ENCODE data around the gene PIP5K1B. TPM values are rescaled to one million over a fixed set of nuclear protein-coding genes. Genes with fewer than 3 reads are reported as not detected.

Gene PIP5K1B
- total and polyA plus RNA-seq, 2 donors (not counting 3 experiments of a cell fraction or from before 2014, with no cell fraction given), result 0.27 TPM; not detected in 1

- dilution Hi-C loops (cut with MboI; ENCODE audit: extremely low pct_ligation_motif_present, low sequenced_read_pairs), result no loop called here
- H2AFZ ChIP-seq (ENCODE audit: low read depth, low read length), result no peak overlapping the region
- no peaks in the 10 kb centered on the region for H3K4me1 ChIP-seq (ENCODE audit: control insufficient read depth, extremely low read depth, insufficient read depth, low read length)
- intact Hi-C loops (cut with micrococcal nuclease), result no loop called here
- FAIRE-seq (no peak), DNase-seq (ENCODE audit: low read depth, low spot score) (no peak)
- no peak overlapping the region for H3K4me3 ChIP-seq (replicated peaks in 1 of 3; ENCODE audit: insufficient read depth in 1 of 3, low read depth in 1 of 3, low read length in 3 of 3)
- TF ChIP-seq FOS (IDR thresholded peaks at IDR 0.05; ENCODE audit: borderline replicate concordance, insufficient read depth, low read length), result no peak
- no peak for TF ChIP-seq POLR2AphosphoS5 (IDR thresholded peaks at IDR 0.05; ENCODE audit: insufficient read depth, low read depth, low read length)
- TF ChIP-seq EZH2 (IDR thresholded peaks at IDR 0.05; ENCODE audit: borderline replicate concordance, low read depth, low read length, severe bottlenecking), result no peak
- TF ChIP-seq, protein P1, sequence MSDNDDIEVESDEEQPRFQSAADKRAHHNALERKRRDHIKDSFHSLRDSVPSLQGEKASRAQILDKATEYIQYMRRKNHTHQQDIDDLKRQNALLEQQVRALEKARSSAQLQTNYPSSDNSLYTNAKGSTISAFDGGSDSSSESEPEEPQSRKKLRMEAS (IDR thresholded peaks at IDR 0.05; ENCODE audit: insufficient read depth, insufficient read length), result no peak
- TF ChIP-seq, protein P2, sequence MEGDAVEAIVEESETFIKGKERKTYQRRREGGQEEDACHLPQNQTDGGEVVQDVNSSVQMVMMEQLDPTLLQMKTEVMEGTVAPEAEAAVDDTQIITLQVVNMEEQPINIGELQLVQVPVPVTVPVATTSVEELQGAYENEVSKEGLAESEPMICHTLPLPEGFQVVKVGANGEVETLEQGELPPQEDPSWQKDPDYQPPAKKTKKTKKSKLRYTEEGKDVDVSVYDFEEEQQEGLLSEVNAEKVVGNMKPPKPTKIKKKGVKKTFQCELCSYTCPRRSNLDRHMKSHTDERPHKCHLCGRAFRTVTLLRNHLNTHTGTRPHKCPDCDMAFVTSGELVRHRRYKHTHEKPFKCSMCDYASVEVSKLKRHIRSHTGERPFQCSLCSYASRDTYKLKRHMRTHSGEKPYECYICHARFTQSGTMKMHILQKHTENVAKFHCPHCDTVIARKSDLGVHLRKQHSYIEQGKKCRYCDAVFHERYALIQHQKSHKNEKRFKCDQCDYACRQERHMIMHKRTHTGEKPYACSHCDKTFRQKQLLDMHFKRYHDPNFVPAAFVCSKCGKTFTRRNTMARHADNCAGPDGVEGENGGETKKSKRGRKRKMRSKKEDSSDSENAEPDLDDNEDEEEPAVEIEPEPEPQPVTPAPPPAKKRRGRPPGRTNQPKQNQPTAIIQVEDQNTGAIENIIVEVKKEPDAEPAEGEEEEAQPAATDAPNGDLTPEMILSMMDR (IDR thresholded peaks at IDR 0.05; ENCODE audit: extremely low read depth in 1 of 2, insufficient read depth in 1 of 2, low read depth in 1 of 2, low read length in 2 of 2), result no peak
- TF ChIP-seq MYC (IDR thresholded peaks at IDR 0.05; ENCODE audit: low read depth, low read length), result no peak
- no peaks in the 10 kb centered on the region for H4K20me1 ChIP-seq (replicated peaks; ENCODE audit: control insufficient read depth, extremely low read depth, insufficient read depth, low read length)
- H3K4me2 ChIP-seq (ENCODE audit: insufficient read depth, low read length), result no peak overlapping the region
- no peaks in the 10 kb centered on the region for H3K36me3 ChIP-seq (ENCODE audit: control insufficient read depth in 2 of 2, extremely low read depth in 1 of 2, insufficient read depth in 2 of 2, low read length in 2 of 2)
- H3K9ac ChIP-seq (replicated peaks; ENCODE audit: extremely low read depth, insufficient read depth, low read length), result no peak overlapping the region
- POLR2A ChIA-PET, result no interaction called here
- H3K9me1 ChIP-seq (replicated peaks; ENCODE audit: control insufficient read depth, extremely low read depth, insufficient read depth, low read length), result no peaks in the 10 kb centered on the region
- H3K27ac ChIP-seq (ENCODE audit: insufficient read depth, low read depth, low read length), result no peak overlapping the region
- CTCF ChIA-PET, result no interaction called here
- no TSS peak for BruUV-seq (replicated peaks)
- no peaks in the 10 kb centered on the region for H3K79me2 ChIP-seq (ENCODE audit: control insufficient read depth, insufficient read depth, low read length)
- H3K27me3 ChIP-seq (ENCODE audit: control insufficient read depth in 2 of 2, insufficient read depth in 2 of 2, low read length in 2 of 2), result no peaks in the 10 kb centered on the region
- H3K9me3 ChIP-seq (replicated peaks; ENCODE audit: control insufficient read depth, insufficient read depth, low read length), result no peaks in the 10 kb centered on the region
These were observed 173.4 kb downstream of the PIP5K1B start for GRCh38 chr9:68878450-68878849.
